ENCODE results near the gene WAPL.

WAPL gene

DNA sequence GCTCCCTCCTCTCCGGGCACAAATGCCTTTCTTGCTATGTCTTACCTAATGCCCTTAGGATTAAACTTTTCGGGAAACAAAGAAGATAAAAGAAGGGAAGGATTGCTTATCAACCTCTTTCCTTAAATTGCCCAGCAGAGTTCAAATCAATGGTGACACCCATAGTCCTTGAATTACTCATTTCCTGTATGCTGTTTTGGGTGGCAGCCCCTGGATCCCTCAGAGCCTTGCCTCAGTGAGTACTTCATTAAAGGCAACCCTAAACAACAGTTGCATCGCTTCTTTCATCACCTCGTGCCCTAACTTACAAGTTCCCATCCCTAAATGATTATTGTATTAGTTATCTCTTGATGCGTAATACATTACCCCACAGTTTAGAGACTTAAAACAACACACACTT is 31.6 kb upstream of the WAPL start:
- no peaks in the 10 kb centered on the region for H3K4me1 ChIP-seq (ENCODE audit: control insufficient read depth in 2 of 2, insufficient read depth in 1 of 2, low read depth in 1 of 2, low read length in 2 of 2)

DNA sequence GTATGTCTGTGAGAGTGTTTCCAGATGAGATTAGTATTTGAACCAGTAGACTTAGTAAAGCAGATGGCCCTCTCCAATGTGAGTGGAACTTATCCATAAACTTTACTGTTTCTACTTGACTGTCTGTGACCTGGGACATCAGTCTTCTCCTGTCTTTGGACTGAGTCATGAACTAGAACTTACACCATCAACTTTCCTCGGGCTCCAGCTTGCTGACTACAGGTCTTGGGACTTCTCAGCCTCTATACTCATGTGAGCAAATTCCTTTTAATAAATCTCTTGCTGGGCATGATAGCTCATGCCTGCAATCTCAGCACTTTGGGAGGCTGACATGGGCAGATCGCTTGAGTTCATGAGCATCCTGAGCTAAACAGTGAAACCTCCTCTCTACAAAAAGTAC is 25.7 kb upstream of the WAPL start:
- no peak overlapping the region for H4K91ac ChIP-seq (ENCODE audit: low read depth, low read length, poor library complexity)
- no peak overlapping the region for H3K27ac ChIP-seq (replicated peaks; ENCODE audit: low read length)
- H3K23ac ChIP-seq (ENCODE audit: low read depth, low read length, poor library complexity): no peak overlapping the region
- H2BK15ac ChIP-seq (ENCODE audit: low read length): no peak overlapping the region
- H3K36me3 ChIP-seq (replicated peaks in 1 of 2; ENCODE audit: control insufficient read depth in 2 of 2, insufficient read depth in 2 of 2, low read length in 2 of 2): no peaks in the 10 kb centered on the region
- no peak overlapping the region for H4K8ac ChIP-seq (ENCODE audit: low read depth, low read length)
- H3K4me3 ChIP-seq (ENCODE audit: low read length in 2 of 2): no peak overlapping the region
- no peaks in the 10 kb centered on the region for H3K27me3 ChIP-seq (ENCODE audit: control insufficient read depth in 3 of 3, insufficient read depth in 3 of 3, low read depth in 1 of 3, low read length in 3 of 3)
- H3K18ac ChIP-seq (ENCODE audit: low read length): no peak overlapping the region
- H3K79me1 ChIP-seq (ENCODE audit: low read depth, low read length): no peaks in the 10 kb centered on the region
- no peak overlapping the region for H2AFZ ChIP-seq (ENCODE audit: low read length)
- peaks cover 0 to 2% of the 10 kb centered on the region in 2 donors for H3K9me3 ChIP-seq (replicated peaks in 1 of 2; ENCODE audit: control insufficient read depth in 2 of 2, insufficient read depth in 1 of 2, low read depth in 1 of 2, low read length in 2 of 2)
- no peak overlapping the region for H2BK12ac ChIP-seq (ENCODE audit: low read length)
- no peak overlapping the region for H3K14ac ChIP-seq (ENCODE audit: low read length)
- H2BK120ac ChIP-seq (ENCODE audit: low read depth, low read length): no peak overlapping the region
- no peak overlapping the region for H3K9ac ChIP-seq (ENCODE audit: low read depth, low read length, poor library complexity)
- H2AK5ac ChIP-seq (ENCODE audit: low read depth, low read length): no peak overlapping the region
- no peak overlapping the region for H3K4me2 ChIP-seq (ENCODE audit: insufficient read depth, low read length, poor library complexity, severe bottlenecking)
- H3K4ac ChIP-seq (ENCODE audit: low read length): no peak overlapping the region
- WGBS, 2 donors (ENCODE audit: extremely low coverage in 2 of 2, insufficient read length in 2 of 2, insufficient replicate concordance in 1 of 2): no CpG with 5 or more reads among the region's 2 CpGs
- no peak overlapping the region for H2BK5ac ChIP-seq (ENCODE audit: low read length)
- H3K4me1 ChIP-seq (ENCODE audit: control insufficient read depth in 2 of 2, insufficient read depth in 1 of 2, low read depth in 1 of 2, low read length in 2 of 2): no peaks in the 10 kb centered on the region
- DNase-seq (ENCODE audit: low spot score): no peak

More for the DNA sequence above, 31.6 kb upstream of the WAPL start:
- H3K4me2 ChIP-seq (ENCODE audit: insufficient read depth, low read length, poor library complexity, severe bottlenecking): no peak overlapping the region
- H3K9me3 ChIP-seq (replicated peaks in 1 of 2; ENCODE audit: control insufficient read depth in 2 of 2, insufficient read depth in 1 of 2, low read depth in 1 of 2, low read length in 2 of 2): peaks cover 0 to 2% of the 10 kb centered on the region in 2 donors
- no peak overlapping the region for H2BK120ac ChIP-seq (ENCODE audit: low read depth, low read length)
- no peak overlapping the region for H3K14ac ChIP-seq (ENCODE audit: low read length)
- no peak overlapping the region for H3K27ac ChIP-seq (replicated peaks; ENCODE audit: low read length)
- H3K18ac ChIP-seq (ENCODE audit: low read length): no peak overlapping the region
- H3K79me1 ChIP-seq (ENCODE audit: low read depth, low read length): no peaks in the 10 kb centered on the region
- H2BK12ac ChIP-seq (ENCODE audit: low read length): no peak overlapping the region
- no peaks in the 10 kb centered on the region for H3K36me3 ChIP-seq (replicated peaks in 1 of 2; ENCODE audit: control insufficient read depth in 2 of 2, insufficient read depth in 2 of 2, low read length in 2 of 2)
- no CpG with 5 or more reads among the region's 5 CpGs for WGBS, 2 donors (ENCODE audit: extremely low coverage in 2 of 2, insufficient read length in 2 of 2, insufficient replicate concordance in 1 of 2)
- no peak overlapping the region for H4K91ac ChIP-seq (ENCODE audit: low read depth, low read length, poor library complexity)
- H2BK5ac ChIP-seq (ENCODE audit: low read length): no peak overlapping the region
- no peak overlapping the region for H3K23ac ChIP-seq (ENCODE audit: low read depth, low read length, poor library complexity)
- H3K4me3 ChIP-seq (ENCODE audit: low read length in 2 of 2): no peak overlapping the region
- H4K8ac ChIP-seq (ENCODE audit: low read depth, low read length): no peak overlapping the region
- no peak overlapping the region for H2AK5ac ChIP-seq (ENCODE audit: low read depth, low read length)
- DNase-seq (ENCODE audit: low spot score): no peak
- H3K4ac ChIP-seq (ENCODE audit: low read length): no peak overlapping the region
- H3K9ac ChIP-seq (ENCODE audit: low read depth, low read length, poor library complexity): no peak overlapping the region
- no peaks in the 10 kb centered on the region for H3K27me3 ChIP-seq (ENCODE audit: control insufficient read depth in 3 of 3, insufficient read depth in 3 of 3, low read depth in 1 of 3, low read length in 3 of 3)
- no peak overlapping the region for H2BK15ac ChIP-seq (ENCODE audit: low read length)
- H2AFZ ChIP-seq (ENCODE audit: low read length): no peak overlapping the region

DNA sequence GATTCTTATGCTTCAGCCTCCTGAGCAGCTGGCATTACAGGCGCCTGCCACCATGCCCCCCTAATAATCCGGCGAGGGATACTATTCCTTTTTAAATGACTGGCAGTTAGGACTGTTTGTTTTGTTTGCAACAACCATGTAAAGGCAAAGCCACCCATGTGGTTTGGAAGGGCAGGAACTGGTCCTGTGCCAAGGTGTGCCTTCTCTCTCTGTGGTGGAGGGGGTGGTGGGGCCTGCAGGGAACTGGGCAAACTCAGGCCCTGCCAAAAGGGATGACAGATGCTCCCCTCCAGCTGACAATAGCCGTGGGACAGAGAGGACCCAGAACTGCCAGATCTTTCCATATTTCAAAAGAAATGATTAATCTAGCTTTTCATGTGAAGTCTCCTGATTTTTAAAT is 23.5 kb upstream of the WAPL start:
- no peak overlapping the region for H3K4ac ChIP-seq (ENCODE audit: low read length)
- peaks cover 0 to 2% of the 10 kb centered on the region in 2 donors for H3K9me3 ChIP-seq (replicated peaks in 1 of 2; ENCODE audit: control insufficient read depth in 2 of 2, insufficient read depth in 1 of 2, low read depth in 1 of 2, low read length in 2 of 2)
- H2BK12ac ChIP-seq (ENCODE audit: low read length): no peak overlapping the region
- H3K27me3 ChIP-seq (ENCODE audit: control insufficient read depth in 3 of 3, insufficient read depth in 3 of 3, low read depth in 1 of 3, low read length in 3 of 3): no peaks in the 10 kb centered on the region
- peak overlapping the region; percentile 17 for H3K14ac ChIP-seq (ENCODE audit: low read length)
- no peak overlapping the region for H2BK120ac ChIP-seq (ENCODE audit: low read depth, low read length)
- no peaks in the 10 kb centered on the region for H3K4me1 ChIP-seq (ENCODE audit: control insufficient read depth in 2 of 2, insufficient read depth in 1 of 2, low read depth in 1 of 2, low read length in 2 of 2)
- H3K23ac ChIP-seq (ENCODE audit: low read depth, low read length, poor library complexity): no peak overlapping the region
- no CpG with 5 or more reads among the region's 4 CpGs for WGBS, 2 donors (ENCODE audit: extremely low coverage in 2 of 2, insufficient read length in 2 of 2, insufficient replicate concordance in 1 of 2)
- no peak overlapping the region for H3K27ac ChIP-seq (replicated peaks; ENCODE audit: low read length)
- H3K4me3 ChIP-seq (ENCODE audit: low read length in 2 of 2): no peak overlapping the region
- no peak overlapping the region for H4K8ac ChIP-seq (ENCODE audit: low read depth, low read length)
- H2BK15ac ChIP-seq (ENCODE audit: low read length): no peak overlapping the region
- no peak overlapping the region for H3K9ac ChIP-seq (ENCODE audit: low read depth, low read length, poor library complexity)
- no peak for DNase-seq (ENCODE audit: low spot score)
- no peaks in the 10 kb centered on the region for H3K79me1 ChIP-seq (ENCODE audit: low read depth, low read length)
- no peak overlapping the region for H2AK5ac ChIP-seq (ENCODE audit: low read depth, low read length)
- H3K4me2 ChIP-seq (ENCODE audit: insufficient read depth, low read length, poor library complexity, severe bottlenecking): no peak overlapping the region
- H2AFZ ChIP-seq (ENCODE audit: low read length): no peak overlapping the region
- no peak overlapping the region for H3K18ac ChIP-seq (ENCODE audit: low read length)
- no peak overlapping the region for H2BK5ac ChIP-seq (ENCODE audit: low read length)
- H4K91ac ChIP-seq (ENCODE audit: low read depth, low read length, poor library complexity): no peak overlapping the region
- H3K36me3 ChIP-seq (replicated peaks in 1 of 2; ENCODE audit: control insufficient read depth in 2 of 2, insufficient read depth in 2 of 2, low read length in 2 of 2): no peaks in the 10 kb centered on the region

DNA sequence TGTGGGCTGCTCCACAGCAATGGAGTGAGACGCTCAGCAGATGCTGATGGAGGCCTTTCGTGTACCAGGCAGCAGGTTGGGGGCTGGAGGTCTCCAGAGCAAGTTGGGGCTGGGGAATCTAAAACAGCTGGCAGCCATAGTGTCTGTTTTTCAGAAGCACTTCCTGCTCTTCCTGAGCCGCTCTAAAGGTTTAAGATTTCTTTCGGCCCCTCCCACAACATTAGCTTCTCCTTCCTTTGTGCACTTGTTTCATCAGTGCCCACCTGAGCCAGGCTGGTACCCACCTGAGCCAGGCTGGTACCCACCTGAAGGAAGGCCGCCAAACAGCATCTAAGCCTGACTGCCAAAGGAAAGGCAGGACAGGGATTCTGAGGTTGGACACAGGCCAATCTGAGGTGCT is 18.4 kb upstream of the WAPL start:
- Histone ChIP-seq H2BK12ac (ENCODE audit: low read length) (no peak overlapping the region), H3K27me3 (ENCODE audit: control insufficient read depth in 3 of 3, insufficient read depth in 3 of 3, low read depth in 1 of 3, low read length in 3 of 3) (peaks cover 0 to 14% (median 0%) of the 10 kb centered on the region in 3 experiments), H3K9ac (ENCODE audit: low read depth, low read length, poor library complexity) (peak overlapping the region; percentile 21), H4K91ac (ENCODE audit: low read depth, low read length, poor library complexity) (no peak overlapping the region), H3K4me2 (ENCODE audit: insufficient read depth, low read length, poor library complexity, severe bottlenecking) (no peak overlapping the region), H3K18ac (ENCODE audit: low read length) (peak overlapping the region; percentile 38), H3K9me3 (replicated peaks in 1 of 2; ENCODE audit: control insufficient read depth in 2 of 2, insufficient read depth in 1 of 2, low read depth in 1 of 2, low read length in 2 of 2) (peaks cover 0 to 7% of the 10 kb centered on the region in 2 donors), H3K4ac (ENCODE audit: low read length) (no peak overlapping the region), H4K8ac (ENCODE audit: low read depth, low read length) (no peak overlapping the region), H2BK5ac (ENCODE audit: low read length) (peak overlapping the region; percentile 82), H2BK120ac (ENCODE audit: low read depth, low read length) (no peak overlapping the region), H2BK15ac (ENCODE audit: low read length) (no peak overlapping the region), H3K79me1 (ENCODE audit: low read depth, low read length) (no peaks in the 10 kb centered on the region), H3K23ac (ENCODE audit: low read depth, low read length, poor library complexity) (no peak overlapping the region), H2AFZ (ENCODE audit: low read length) (no peak overlapping the region), H3K27ac (replicated peaks; ENCODE audit: low read length) (no peak overlapping the region), H3K14ac (ENCODE audit: low read length) (no peak overlapping the region), H2AK5ac (ENCODE audit: low read depth, low read length) (no peak overlapping the region), H3K36me3 (replicated peaks in 1 of 2; ENCODE audit: control insufficient read depth in 2 of 2, insufficient read depth in 2 of 2, low read length in 2 of 2) (no peaks in the 10 kb centered on the region), H3K4me3 (ENCODE audit: low read length in 2 of 2) (no peak overlapping the region), H3K4me1 (ENCODE audit: control insufficient read depth in 2 of 2, insufficient read depth in 1 of 2, low read depth in 1 of 2, low read length in 2 of 2) (peaks cover 0 to 4% of the 10 kb centered on the region in 2 donors)
- no peak for DNase-seq (ENCODE audit: low spot score)
- no CpG with 5 or more reads among the region's 5 CpGs for WGBS, 2 donors (ENCODE audit: extremely low coverage in 2 of 2, insufficient read length in 2 of 2, insufficient replicate concordance in 1 of 2)

All from neuronal stem cell (in vitro differentiated cells).